ENCODE measurements around the gene AP5S1. TPM values are rescaled to one million over a fixed set of nuclear protein-coding genes. Genes with fewer than 3 reads are reported as not detected.
"Not testable (repeated sequence)": the region's sequence is repeated elsewhere in the genome, so short reads cannot be mapped to it uniquely, and the experiment has no call there.

The AP5S1 gene
- polyA plus RNA-seq, 3 donors = 6.6 to 10.8 (median 8.6) TPM

GRCh38 chr20:3788685-3789155 is 31.6 kb upstream of the AP5S1 start:
- Histone ChIP-seq H3K4me2 (replicated peaks; ENCODE audit: extremely low read depth, low read length, poor library complexity, severe bottlenecking) (no peak overlapping the region), H2AFZ (ENCODE audit: insufficient read depth, low read depth, low read length, poor library complexity, severe bottlenecking) (peak overlapping the region; percentile 21)

GRCh38 chr20:3789201-3789600 is 31.1 kb upstream of the AP5S1 start:
- not testable (repeated sequence) for H3K9me3 Mint-ChIP-seq; DNase-seq; H3K4me3 Mint-ChIP-seq; H3K36me3 ChIP-seq (replicated peaks in 1 of 2; ENCODE audit: control insufficient read depth in 1 of 2, insufficient read depth in 2 of 2, low read length in 2 of 2); H3K4me3 ChIP-seq (replicated peaks in 1 of 3; ENCODE audit: low read depth in 2 of 3, low read length in 3 of 3); H3K27me3 ChIP-seq (ENCODE audit: control insufficient read depth in 2 of 2, insufficient read depth in 2 of 2, low read length in 2 of 2); H3K27ac Mint-ChIP-seq; H3K4me2 ChIP-seq (replicated peaks; ENCODE audit: extremely low read depth, low read length, poor library complexity, severe bottlenecking); H3K27ac ChIP-seq (ENCODE audit: low read depth in 1 of 2, low read length in 2 of 2); H3K9me3 ChIP-seq (replicated peaks in 1 of 2; ENCODE audit: control insufficient read depth in 1 of 2, insufficient read depth in 1 of 2, low read length in 2 of 2); H3K9ac ChIP-seq (ENCODE audit: insufficient read depth, low read length, poor library complexity, severe bottlenecking); H3K36me3 Mint-ChIP-seq; H3K27me3 Mint-ChIP-seq (ENCODE audit: low read depth in 3 of 3)
- peaks cover 19% of the 10 kb centered on the region for H4K20me1 ChIP-seq (ENCODE audit: insufficient read depth, low read length)
- intact Hi-C loops (cut with micrococcal nuclease) = loop anchor here in 1 of 2 donors (10.0 kb wide), 1 partner anchor 56 kb away; the partner anchor contains the start of gene MAVS
- 100% methylated on average over 4 of the region's 4 CpGs for WGBS (ENCODE audit: insufficient coverage)
- H3K79me2 ChIP-seq (ENCODE audit: insufficient read depth, low read length) = peaks cover 20% of the 10 kb centered on the region
- peaks cover 26 to 28% of the 10 kb centered on the region in 2 donors for H3K4me1 ChIP-seq (ENCODE audit: control insufficient read depth in 1 of 2, insufficient read depth in 2 of 2, low read length in 2 of 2)
- peaks cover 24% of the 10 kb centered on the region for H3K4me1 Mint-ChIP-seq
- peak overlapping the region; percentile 21 for H2AFZ ChIP-seq (ENCODE audit: insufficient read depth, low read depth, low read length, poor library complexity, severe bottlenecking)

More at GRCh38 chr20:3788685-3789155, 31.6 kb upstream of the AP5S1 start:
- 84% methylated on average over 3 of the region's 4 CpGs for WGBS (ENCODE audit: insufficient coverage)
- Mint-ChIP-seq H3K36me3 (peaks cover 5 to 9% of the 10 kb centered on the region in 2 donors), H3K4me1 (peaks cover 26% of the 10 kb centered on the region), H3K27ac (no peak overlapping the region), H3K27me3 (ENCODE audit: low read depth in 3 of 3) (peaks cover 0 to 3% (median 1%) of the 10 kb centered on the region in 3 donors), H3K4me3 (no peak overlapping the region), H3K9me3 (no peaks in the 10 kb centered on the region)
- Histone ChIP-seq H3K27ac (ENCODE audit: low read depth in 1 of 2, low read length in 2 of 2) (no peak overlapping the region), H3K9me3 (replicated peaks in 1 of 2; ENCODE audit: control insufficient read depth in 1 of 2, insufficient read depth in 1 of 2, low read length in 2 of 2) (no peaks in the 10 kb centered on the region), H3K9ac (ENCODE audit: insufficient read depth, low read length, poor library complexity, severe bottlenecking) (no peak overlapping the region), H3K4me3 (replicated peaks in 1 of 3; ENCODE audit: low read depth in 2 of 3, low read length in 3 of 3) (no peak overlapping the region), H4K20me1 (ENCODE audit: insufficient read depth, low read length) (peaks cover 24% of the 10 kb centered on the region), H3K27me3 (ENCODE audit: control insufficient read depth in 2 of 2, insufficient read depth in 2 of 2, low read length in 2 of 2) (no peaks in the 10 kb centered on the region), H3K79me2 (ENCODE audit: insufficient read depth, low read length) (peaks cover 25% of the 10 kb centered on the region), H3K36me3 (replicated peaks in 1 of 2; ENCODE audit: control insufficient read depth in 1 of 2, insufficient read depth in 2 of 2, low read length in 2 of 2) (peaks cover 1 to 2% of the 10 kb centered on the region in 2 donors), H3K4me1 (ENCODE audit: control insufficient read depth in 1 of 2, insufficient read depth in 2 of 2, low read length in 2 of 2) (peaks cover 26 to 32% of the 10 kb centered on the region in 2 donors)
- TF ChIP-seq CTCF (IDR thresholded peaks at IDR 0.05) = no peak
- DNase-seq = peak in 1 of 3 donors; percentile 16
- intact Hi-C loops (cut with micrococcal nuclease) = loop anchor here in 1 of 2 donors (10.0 kb wide), 1 partner anchor 56 kb away; the partner anchor contains the start of gene MAVS

DNA sequence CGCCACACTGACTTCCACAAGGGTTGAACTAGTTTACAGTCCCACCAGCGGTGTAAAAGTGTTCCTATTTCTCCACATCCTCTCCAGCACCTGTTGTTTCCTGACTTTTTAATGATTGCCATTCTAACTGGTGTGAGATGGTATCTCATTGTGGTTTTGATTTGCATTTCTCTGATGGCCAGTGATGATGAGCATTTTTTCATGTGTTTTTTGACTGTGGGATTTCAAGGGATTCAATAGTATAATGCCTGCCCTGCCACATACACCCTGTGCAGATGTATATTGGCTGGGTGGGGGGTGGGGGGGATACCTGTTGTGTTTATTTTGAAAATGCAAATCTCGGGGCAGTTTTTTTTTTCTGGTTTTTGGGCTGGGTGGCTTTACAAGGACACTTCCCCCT is 26.2 kb upstream of the AP5S1 start:
- H2AFZ ChIP-seq (ENCODE audit: insufficient read depth, low read depth, low read length, poor library complexity, severe bottlenecking); H3K9me3 Mint-ChIP-seq; H3K9ac ChIP-seq (ENCODE audit: insufficient read depth, low read length, poor library complexity, severe bottlenecking); H3K4me2 ChIP-seq (replicated peaks; ENCODE audit: extremely low read depth, low read length, poor library complexity, severe bottlenecking); H3K27me3 ChIP-seq (ENCODE audit: control insufficient read depth in 2 of 2, insufficient read depth in 2 of 2, low read length in 2 of 2); H3K4me3 Mint-ChIP-seq; intact Hi-C loops (cut with micrococcal nuclease); H4K20me1 ChIP-seq (ENCODE audit: insufficient read depth, low read length); H3K27me3 Mint-ChIP-seq (ENCODE audit: low read depth in 3 of 3); H3K27ac Mint-ChIP-seq; H3K4me3 ChIP-seq (replicated peaks in 1 of 3; ENCODE audit: low read depth in 2 of 3, low read length in 3 of 3); H3K9me3 ChIP-seq (replicated peaks in 1 of 2; ENCODE audit: control insufficient read depth in 1 of 2, insufficient read depth in 1 of 2, low read length in 2 of 2); H3K27ac ChIP-seq (ENCODE audit: low read depth in 1 of 2, low read length in 2 of 2); DNase-seq: not testable (repeated sequence)
- peaks cover 36% of the 10 kb centered on the region for H3K4me1 Mint-ChIP-seq
- no CpG with 5 or more reads among the region's 3 CpGs for WGBS (ENCODE audit: insufficient coverage)
- peaks cover 3 to 10% of the 10 kb centered on the region in 2 donors for H3K36me3 Mint-ChIP-seq
- peaks cover 24 to 39% of the 10 kb centered on the region in 2 donors for H3K4me1 ChIP-seq (ENCODE audit: control insufficient read depth in 1 of 2, insufficient read depth in 2 of 2, low read length in 2 of 2)
- peaks cover 0 to 12% of the 10 kb centered on the region in 2 donors for H3K36me3 ChIP-seq (replicated peaks in 1 of 2; ENCODE audit: control insufficient read depth in 1 of 2, insufficient read depth in 2 of 2, low read length in 2 of 2)
- H3K79me2 ChIP-seq (ENCODE audit: insufficient read depth, low read length) = peaks cover 28% of the 10 kb centered on the region

Data from CD14-positive monocyte (primary cell).